Measurements from ENCODE around the gene MFSD11. TPM values are rescaled to one million over a fixed set of nuclear protein-coding genes. Genes with fewer than 3 reads are reported as not detected.

Gene MFSD11
- total RNA-seq, 1 donor from 2014 or later = 20.8 TPM

GRCh38 chr17:76700270-76700616 is 37.7 kb upstream of the MFSD11 start:
- ATAC-seq (ENCODE audit: low read depth) (no peak), DNase-seq (no peak)
- Mint-ChIP-seq H3K36me3 (ENCODE audit: low read depth) (no peaks in the 10 kb centered on the region), H3K27me3 (no peaks in the 10 kb centered on the region), H3K4me3 (no peak overlapping the region), H3K27ac (no peak overlapping the region), H3K9me3 (no peaks in the 10 kb centered on the region), H3K4me1 (peaks cover 21% of the 10 kb centered on the region)
- ChIA-PET CTCF (no interaction called here), POLR2A (no interaction called here)
- TF ChIP-seq, protein P1, sequence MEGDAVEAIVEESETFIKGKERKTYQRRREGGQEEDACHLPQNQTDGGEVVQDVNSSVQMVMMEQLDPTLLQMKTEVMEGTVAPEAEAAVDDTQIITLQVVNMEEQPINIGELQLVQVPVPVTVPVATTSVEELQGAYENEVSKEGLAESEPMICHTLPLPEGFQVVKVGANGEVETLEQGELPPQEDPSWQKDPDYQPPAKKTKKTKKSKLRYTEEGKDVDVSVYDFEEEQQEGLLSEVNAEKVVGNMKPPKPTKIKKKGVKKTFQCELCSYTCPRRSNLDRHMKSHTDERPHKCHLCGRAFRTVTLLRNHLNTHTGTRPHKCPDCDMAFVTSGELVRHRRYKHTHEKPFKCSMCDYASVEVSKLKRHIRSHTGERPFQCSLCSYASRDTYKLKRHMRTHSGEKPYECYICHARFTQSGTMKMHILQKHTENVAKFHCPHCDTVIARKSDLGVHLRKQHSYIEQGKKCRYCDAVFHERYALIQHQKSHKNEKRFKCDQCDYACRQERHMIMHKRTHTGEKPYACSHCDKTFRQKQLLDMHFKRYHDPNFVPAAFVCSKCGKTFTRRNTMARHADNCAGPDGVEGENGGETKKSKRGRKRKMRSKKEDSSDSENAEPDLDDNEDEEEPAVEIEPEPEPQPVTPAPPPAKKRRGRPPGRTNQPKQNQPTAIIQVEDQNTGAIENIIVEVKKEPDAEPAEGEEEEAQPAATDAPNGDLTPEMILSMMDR (IDR thresholded peaks at IDR 0.05) = no peak
- intact Hi-C loops (cut with micrococcal nuclease) = no loop called here

DNA sequence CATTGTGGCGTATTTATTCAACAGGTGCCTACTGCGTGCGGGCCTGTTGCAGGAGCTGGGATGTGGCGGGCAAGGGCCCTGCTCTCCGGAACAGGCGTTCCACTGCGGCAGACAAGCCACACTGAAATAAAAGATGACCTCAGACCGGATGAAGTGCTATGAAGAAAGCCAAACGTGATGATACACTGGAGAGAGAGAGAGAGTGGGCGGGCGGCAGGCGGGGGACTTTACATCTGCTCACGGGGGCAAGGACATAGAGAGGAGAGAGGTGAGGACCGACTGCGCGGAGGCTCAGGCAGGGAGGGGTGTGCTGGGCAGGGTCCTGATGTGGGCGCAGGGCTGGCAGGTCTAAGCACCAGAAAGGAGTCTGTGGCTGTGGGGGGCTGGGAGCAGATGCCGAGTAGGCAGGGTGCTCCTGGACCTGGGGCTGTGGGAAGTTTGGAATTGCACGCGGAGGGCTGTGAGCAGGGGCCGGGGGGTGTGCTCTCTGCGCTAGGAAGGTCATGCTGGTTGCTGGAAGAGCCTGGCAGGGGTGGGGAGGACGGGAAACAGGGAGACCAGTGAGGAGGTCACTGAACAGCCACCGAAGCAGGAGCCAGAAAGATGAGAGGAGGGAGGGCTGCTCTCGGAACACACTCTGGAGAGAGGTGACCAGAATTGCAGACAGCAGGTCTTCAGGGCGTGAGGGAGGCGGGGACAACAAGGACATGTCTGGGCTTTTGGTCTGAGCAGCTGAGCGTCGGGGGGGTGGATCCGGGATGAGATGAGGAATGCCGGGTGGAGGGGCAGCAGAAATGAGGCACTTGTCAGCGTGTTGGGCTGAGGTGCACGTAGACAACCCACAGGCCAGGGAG is 37.1 kb upstream of the MFSD11 start:
- no peaks in the 10 kb centered on the region for H3K9me3 Mint-ChIP-seq
- TF ChIP-seq, protein P1 (IDR thresholded peaks at IDR 0.05) = no peak
- no peak overlapping the region for H3K27ac Mint-ChIP-seq
- ChIA-PET CTCF (no interaction called here), POLR2A (no interaction called here)
- peaks cover 17% of the 10 kb centered on the region for H3K4me1 Mint-ChIP-seq
- DNase-seq (no peak), ATAC-seq (ENCODE audit: low read depth) (no peak)
- no peaks in the 10 kb centered on the region for H3K36me3 Mint-ChIP-seq (ENCODE audit: low read depth)
- intact Hi-C loops (cut with micrococcal nuclease) = no loop called here
- H3K27me3 Mint-ChIP-seq = no peaks in the 10 kb centered on the region
- no peak overlapping the region for H3K4me3 Mint-ChIP-seq

DNA sequence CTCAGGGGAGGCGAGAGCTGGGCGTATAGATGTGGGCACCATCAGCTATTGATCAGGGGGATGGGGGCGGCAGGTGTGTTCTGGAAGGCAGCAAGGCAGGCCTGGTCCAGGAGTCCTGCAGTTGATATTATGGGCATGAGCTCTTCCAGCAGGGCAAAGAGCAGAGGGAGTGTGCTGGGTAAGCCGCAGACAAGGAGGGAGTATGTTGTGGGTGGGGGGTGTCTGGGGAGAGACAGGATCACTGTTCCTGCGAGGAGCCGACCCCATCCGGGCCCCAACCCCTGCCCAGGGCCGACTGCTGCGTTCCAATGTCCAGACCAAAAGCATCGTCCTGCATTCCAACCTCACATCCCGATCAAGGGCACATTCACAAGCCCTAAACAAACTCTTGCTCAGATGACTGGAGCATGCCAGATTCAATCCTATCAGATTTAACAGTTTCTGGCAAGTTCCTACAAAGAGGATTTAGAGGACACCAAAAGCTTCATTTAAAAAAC is 36.4 kb upstream of the MFSD11 start:
- H3K9me3 Mint-ChIP-seq = no peaks in the 10 kb centered on the region

GRCh38 chr17:76702076-76702475 is 35.8 kb upstream of the MFSD11 start:
- no peaks in the 10 kb centered on the region for H3K36me3 Mint-ChIP-seq (ENCODE audit: low read depth)
- ATAC-seq (ENCODE audit: low read depth) = no peak
- H3K4me1 Mint-ChIP-seq = peaks cover 9% of the 10 kb centered on the region
- no peaks in the 10 kb centered on the region for H3K27me3 Mint-ChIP-seq
- no peak overlapping the region for H3K4me3 Mint-ChIP-seq
- H3K9me3 Mint-ChIP-seq = no peaks in the 10 kb centered on the region
- TF ChIP-seq, protein P1 (IDR thresholded peaks at IDR 0.05) = no peak
- POLR2A ChIA-PET = no interaction called here
- no peak overlapping the region for H3K27ac Mint-ChIP-seq
- DNase-seq = no peak
- CTCF ChIA-PET = no interaction called here
- intact Hi-C loops (cut with micrococcal nuclease) = no loop called here

More for the DNA sequence above, 36.4 kb upstream of the MFSD11 start:
- DNase-seq (no peak), ATAC-seq (ENCODE audit: low read depth) (no peak)
- Mint-ChIP-seq H3K4me3 (no peak overlapping the region), H3K27ac (no peak overlapping the region), H3K4me1 (peaks cover 14% of the 10 kb centered on the region), H3K36me3 (ENCODE audit: low read depth) (no peaks in the 10 kb centered on the region), H3K27me3 (no peaks in the 10 kb centered on the region)
- POLR2A ChIA-PET = no interaction called here
- CTCF ChIA-PET = no interaction called here
- intact Hi-C loops (cut with micrococcal nuclease) = no loop called here
- TF ChIP-seq, protein P1 (IDR thresholded peaks at IDR 0.05) = no peak

- no peaks in the 10 kb centered on the region for H3K4me1 Mint-ChIP-seq
Measured at GRCh38 chr17:76702941-76703637, 34.8 kb upstream of the MFSD11 start.

More at GRCh38 chr17:76702941-76703637, 34.8 kb upstream of the MFSD11 start:
- no peak for DNase-seq
- ChIA-PET POLR2A (no interaction called here), CTCF (no interaction called here)
- no peak overlapping the region for H3K27ac Mint-ChIP-seq
- no peaks in the 10 kb centered on the region for H3K36me3 Mint-ChIP-seq (ENCODE audit: low read depth)
- TF ChIP-seq, protein P1 (IDR thresholded peaks at IDR 0.05) = no peak
- ATAC-seq (ENCODE audit: low read depth) = no peak
- intact Hi-C loops (cut with micrococcal nuclease) = no loop called here
- no peaks in the 10 kb centered on the region for H3K27me3 Mint-ChIP-seq
- H3K9me3 Mint-ChIP-seq = no peaks in the 10 kb centered on the region
- no peak overlapping the region for H3K4me3 Mint-ChIP-seq

Data from activated B cell treated with CpG ODN at 0.5 μM for 24 hours (primary cell).